ENCODE measurements around the gene CFAP157. TPM values are rescaled to one million over a fixed set of nuclear protein-coding genes. Genes with fewer than 3 reads are reported as not detected.

CFAP157 gene
- total RNA-seq, 4 donors from 2014 or later: 0.24 to 1.0 TPM; not detected in 2

DNA sequence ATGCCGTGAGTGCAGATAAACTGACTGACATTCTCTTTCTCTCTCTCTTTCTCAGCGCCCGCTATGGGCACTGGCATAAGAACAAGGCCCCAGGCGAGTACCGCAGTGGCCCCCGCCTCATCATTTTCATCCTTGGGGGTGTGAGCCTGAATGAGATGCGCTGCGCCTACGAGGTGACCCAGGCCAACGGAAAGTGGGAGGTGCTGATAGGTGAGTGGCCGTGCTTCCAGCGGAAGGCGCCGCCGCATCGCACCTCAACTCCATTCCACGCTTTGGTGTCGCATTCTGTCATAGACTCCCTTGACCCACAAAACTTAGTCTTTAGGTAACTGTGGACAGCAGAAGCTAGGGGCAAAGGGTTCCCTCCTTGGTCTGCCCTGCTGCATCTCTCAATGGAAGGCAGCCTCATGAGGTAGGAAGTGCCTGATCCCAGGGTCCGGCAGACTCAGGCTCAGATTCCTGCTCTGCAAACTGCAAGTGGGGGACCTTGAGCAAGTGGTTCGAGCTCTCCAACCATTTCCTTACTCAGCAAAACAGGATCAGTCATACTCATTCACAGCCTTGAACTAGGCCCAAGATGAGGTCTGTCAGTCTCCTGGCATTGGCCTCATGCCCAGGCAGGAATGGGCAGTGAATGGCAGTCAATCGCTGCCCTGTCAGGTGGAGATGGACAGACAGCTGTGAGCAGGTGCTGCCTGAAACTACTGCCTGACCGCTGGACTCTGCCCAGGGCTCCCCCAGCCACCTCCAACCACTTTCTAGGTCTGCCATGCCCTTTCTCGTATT lies 24.2 kb upstream of the CFAP157 start:
- no peak for DNase-seq (ENCODE audit: low spot score)
- no peak for ATAC-seq (ENCODE audit: low FRiP score)
- TF ChIP-seq, protein P1, sequence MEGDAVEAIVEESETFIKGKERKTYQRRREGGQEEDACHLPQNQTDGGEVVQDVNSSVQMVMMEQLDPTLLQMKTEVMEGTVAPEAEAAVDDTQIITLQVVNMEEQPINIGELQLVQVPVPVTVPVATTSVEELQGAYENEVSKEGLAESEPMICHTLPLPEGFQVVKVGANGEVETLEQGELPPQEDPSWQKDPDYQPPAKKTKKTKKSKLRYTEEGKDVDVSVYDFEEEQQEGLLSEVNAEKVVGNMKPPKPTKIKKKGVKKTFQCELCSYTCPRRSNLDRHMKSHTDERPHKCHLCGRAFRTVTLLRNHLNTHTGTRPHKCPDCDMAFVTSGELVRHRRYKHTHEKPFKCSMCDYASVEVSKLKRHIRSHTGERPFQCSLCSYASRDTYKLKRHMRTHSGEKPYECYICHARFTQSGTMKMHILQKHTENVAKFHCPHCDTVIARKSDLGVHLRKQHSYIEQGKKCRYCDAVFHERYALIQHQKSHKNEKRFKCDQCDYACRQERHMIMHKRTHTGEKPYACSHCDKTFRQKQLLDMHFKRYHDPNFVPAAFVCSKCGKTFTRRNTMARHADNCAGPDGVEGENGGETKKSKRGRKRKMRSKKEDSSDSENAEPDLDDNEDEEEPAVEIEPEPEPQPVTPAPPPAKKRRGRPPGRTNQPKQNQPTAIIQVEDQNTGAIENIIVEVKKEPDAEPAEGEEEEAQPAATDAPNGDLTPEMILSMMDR (IDR thresholded peaks at IDR 0.05): no peak

DNA sequence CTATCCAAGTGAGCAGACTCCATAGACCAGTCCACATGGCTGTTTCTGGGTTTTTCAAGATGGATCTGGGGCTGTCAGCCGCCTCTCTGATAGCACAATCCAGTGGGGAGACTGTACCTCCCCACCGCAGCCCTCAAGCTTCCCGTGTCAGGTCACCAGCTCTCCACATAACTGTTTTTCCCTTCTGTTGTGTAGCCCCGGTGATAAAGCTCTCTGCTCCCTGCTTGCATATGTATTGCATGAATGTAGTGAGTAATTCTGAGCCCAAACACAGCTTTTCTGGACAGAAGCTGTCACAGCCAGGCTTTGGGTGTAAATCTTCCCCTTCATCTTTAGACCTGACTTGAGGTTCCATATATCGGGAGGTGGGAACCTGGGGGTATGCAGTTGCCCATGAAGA lies 23.1 kb upstream of the CFAP157 start:
- TF ChIP-seq, protein P1 (IDR thresholded peaks at IDR 0.05): no peak
- ATAC-seq (ENCODE audit: low FRiP score) (no peak), DNase-seq (ENCODE audit: low spot score) (no peak)

DNA sequence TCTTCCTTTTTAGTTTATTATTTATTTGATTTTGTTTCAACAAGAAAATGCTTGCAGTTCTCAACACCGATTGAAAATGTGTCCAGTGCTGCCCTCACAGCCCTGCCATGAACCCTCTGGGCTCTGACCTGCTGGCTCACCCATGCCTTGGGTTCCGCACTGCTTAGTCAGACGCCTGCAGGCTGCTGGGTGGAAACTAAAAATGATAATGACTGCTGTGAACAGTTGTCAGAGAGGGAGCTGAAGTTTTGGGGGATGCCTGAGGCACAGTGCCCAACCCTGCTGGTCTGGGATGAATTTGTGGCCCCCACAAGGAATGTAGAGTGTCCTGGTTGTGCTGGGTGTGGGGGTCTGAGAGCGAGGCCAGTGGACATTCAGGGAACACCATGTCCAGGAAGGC lies 22.2 kb upstream of the CFAP157 start:
- DNase-seq (ENCODE audit: low spot score): no peak
- TF ChIP-seq, protein P1 (IDR thresholded peaks at IDR 0.05): no peak

DNA sequence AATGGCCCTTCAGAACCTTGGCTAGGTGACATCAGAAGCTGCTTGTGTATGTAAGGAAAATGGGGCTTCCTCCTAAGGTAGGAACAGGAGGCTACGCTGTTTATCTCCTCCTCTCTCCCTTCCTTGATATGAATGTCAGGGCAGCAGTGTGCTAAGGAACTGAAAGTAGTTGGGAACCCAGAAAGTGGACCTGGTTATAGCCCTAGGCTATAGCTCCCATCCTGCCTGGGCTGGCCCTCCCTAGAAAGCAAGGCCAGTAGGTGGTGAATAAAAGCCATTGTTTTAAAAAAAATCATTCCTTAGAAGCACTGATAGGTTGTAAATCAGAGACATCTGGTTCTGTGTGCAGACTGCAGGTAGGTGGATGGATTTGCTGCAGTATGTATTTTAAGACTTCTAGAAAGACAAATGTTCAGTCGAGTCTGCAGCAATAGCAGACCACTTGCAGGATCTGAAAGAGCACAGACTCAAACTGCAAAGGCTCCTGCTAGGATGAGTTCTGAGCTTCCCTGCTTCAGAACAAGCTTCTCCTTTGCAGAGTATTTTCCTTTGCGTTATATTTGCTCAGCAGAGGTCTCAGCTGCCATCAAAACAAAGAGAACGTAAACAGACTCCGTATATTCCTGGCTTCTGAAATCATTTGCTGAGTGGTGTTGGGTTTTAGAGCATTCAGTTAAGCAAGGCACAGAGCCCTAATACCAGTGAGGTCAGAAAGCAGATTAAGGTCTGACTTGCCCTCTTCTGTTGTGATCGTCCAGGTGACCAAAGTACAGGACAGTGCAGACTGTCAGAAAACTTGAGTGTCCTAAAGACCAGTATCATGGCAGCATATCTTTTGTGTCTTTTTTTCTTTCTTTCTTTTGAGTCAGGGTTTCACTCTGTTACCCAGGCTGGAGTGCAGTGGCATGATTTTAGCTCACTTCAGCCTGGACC lies 20.1 kb upstream of the CFAP157 start:
- TF ChIP-seq, protein P1 (IDR thresholded peaks at IDR 0.05): no peak
- no peak for DNase-seq (ENCODE audit: low spot score)
- no peak for ATAC-seq (ENCODE audit: low FRiP score)

More for the DNA sequence above, 22.2 kb upstream of the CFAP157 start:
- ATAC-seq (ENCODE audit: low FRiP score): no peak

DNA sequence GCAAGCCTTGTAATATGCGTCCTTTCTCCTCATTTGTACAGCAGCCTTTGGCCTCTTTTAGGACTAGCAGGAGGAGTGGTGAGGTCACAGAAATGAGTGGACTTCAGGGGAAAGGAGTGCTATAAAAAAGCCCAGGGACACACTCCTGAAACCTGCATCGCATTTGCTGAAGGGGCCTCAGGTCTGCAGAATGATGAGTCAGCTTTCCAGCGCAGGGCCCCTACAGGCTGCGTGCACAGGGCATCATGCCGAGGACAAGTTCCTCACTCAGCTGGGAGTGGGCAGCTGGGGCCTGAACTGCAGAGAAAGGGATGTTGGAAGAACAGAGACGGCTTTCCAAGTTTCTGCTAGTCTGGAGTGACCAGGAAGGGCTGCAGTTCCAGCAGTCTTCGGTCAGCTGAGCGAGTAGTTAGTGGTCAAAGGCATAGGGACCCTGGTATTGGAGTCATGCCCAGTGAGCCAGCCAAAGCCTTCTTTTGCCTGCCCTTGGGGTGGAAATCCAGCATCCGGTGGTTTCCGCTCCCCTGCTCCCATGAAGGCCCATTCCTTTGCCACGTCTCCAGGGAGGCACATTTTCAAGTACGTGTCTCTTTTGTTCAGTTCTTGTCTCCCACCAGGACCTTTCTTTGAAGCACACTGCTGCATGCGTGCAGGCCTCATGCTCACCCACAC lies 17.3 kb upstream of the CFAP157 start:
- TF ChIP-seq, protein P1 (IDR thresholded peaks at IDR 0.05): no peak
- ATAC-seq (ENCODE audit: low FRiP score) (no peak), DNase-seq (ENCODE audit: low spot score) (no peak)

DNA sequence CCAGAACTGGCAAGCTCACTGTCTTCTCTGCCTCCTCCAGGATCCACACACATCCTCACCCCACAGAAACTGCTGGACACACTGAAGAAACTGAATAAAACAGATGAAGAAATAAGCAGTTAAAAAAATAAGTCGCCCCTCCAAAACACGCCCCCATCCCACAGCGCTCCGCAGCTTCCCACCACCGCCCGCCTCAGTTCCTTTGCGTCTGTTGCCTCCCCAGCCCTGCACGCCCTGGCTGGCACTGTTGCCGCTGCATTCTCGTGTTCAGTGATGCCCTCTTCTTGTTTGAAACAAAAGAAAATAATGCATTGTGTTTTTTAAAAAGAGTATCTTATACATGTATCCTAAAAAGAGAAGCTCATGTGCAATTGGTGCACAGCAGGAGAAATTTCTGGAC lies 16.1 kb upstream of the CFAP157 start:
- ATAC-seq (ENCODE audit: low FRiP score): no peak
- TF ChIP-seq, protein P1 (IDR thresholded peaks at IDR 0.05): no peak
- DNase-seq (ENCODE audit: low spot score): no peak

Measured in omental fat pad (tissue), 4 donors.